ENCODE results near the gene EVL. TPM values are rescaled to one million over a fixed set of nuclear protein-coding genes. Genes with fewer than 3 reads are reported as not detected.

The EVL gene
- total and polyA plus RNA-seq, 10 of the 15 experiments (the other 5 are each of a cell fraction or from before 2014, with no cell fraction given): 11.9 to 341 (median 89.8) TPM

- no peak for TF ChIP-seq ZBTB4 (CRISPR knock-in tag; IDR thresholded peaks at IDR 0.05)
- TF ChIP-seq YY1 (IDR thresholded peaks at IDR 0.05; ENCODE audit: low read depth, low read length): no peak
- no peak for TF ChIP-seq TCF12 (IDR thresholded peaks at IDR 0.05; ENCODE audit: low read depth, low read length)
- no peak for TF ChIP-seq NR2C2 (IDR thresholded peaks at IDR 0.05; ENCODE audit: borderline replicate concordance, control insufficient read depth, insufficient read length, low read depth)
- no peak for TF ChIP-seq CHD2 (IDR thresholded peaks at IDR 0.05; ENCODE audit: borderline replicate concordance, low read depth, low read length)
- no peak for TF ChIP-seq MXI1 (IDR thresholded peaks at IDR 0.05; ENCODE audit: low read depth, low read length)
- TF ChIP-seq HSF1 (IDR thresholded peaks at IDR 0.05; ENCODE audit: low read depth, low read length): no peak
- no peak for TF ChIP-seq RBBP5 (conservative IDR thresholded peaks at IDR 0.05)
Observed at GRCh38 chr14:100037353-100037752, 27.9 kb upstream of the EVL start (continued).

GRCh38 chr14:100038065-100038464 lies 27.2 kb upstream of the EVL start:
- H3K4me2 ChIP-seq (ENCODE audit: control insufficient read depth, insufficient read depth): no peak overlapping the region
- DNase-seq (ENCODE audit: low read depth, low spot score) (no peak), ATAC-seq (no peak), FAIRE-seq (no peak)
- POLR2A ChIA-PET: no interaction called here
- H3K9ac ChIP-seq (ENCODE audit: control insufficient read depth, insufficient read depth, low read length): no peak overlapping the region
- SMC1A ChIA-PET (ENCODE audit: uncharacterized antibody, unreplicated experiment): interaction anchor here (1.0 to 3.6 kb wide), 8 partner anchors 14 to 117 kb away, joined by 3 to 14 read pairs (median 3); no protein-coding TSS in a partner anchor
- RAD21 ChIA-PET (ENCODE audit: unreplicated experiment): no interaction called here
- H4K20me1 ChIP-seq (ENCODE audit: control insufficient read depth, insufficient read depth): no peaks in the 10 kb centered on the region
- no peaks in the 10 kb centered on the region for H3K4me1 ChIP-seq (ENCODE audit: control insufficient read depth, insufficient read depth, low read length)
- no peak overlapping the region for H3K4me3 ChIP-seq
- no peaks in the 10 kb centered on the region for H3K36me3 ChIP-seq (ENCODE audit: control insufficient read depth in 2 of 2, insufficient read depth in 2 of 2, low read length in 1 of 2)
- BruUV-seq (replicated peaks): no TSS peak
- H2AFZ ChIP-seq (ENCODE audit: control insufficient read depth, low read depth, low read length): no peak overlapping the region
- intact Hi-C loops (cut with micrococcal nuclease; ENCODE audit: unreplicated experiment): no loop called here
- TF ChIP-seq SMARCA5 (IDR thresholded peaks at IDR 0.05) (no peak), ZNF592 (IDR thresholded peaks at IDR 0.05) (no peak), CREM (IDR thresholded peaks at IDR 0.05; ENCODE audit: low read depth) (no peak), ZNF24 (IDR thresholded peaks at IDR 0.05) (no peak), IKZF1 (conservative IDR thresholded peaks at IDR 0.05) (no peak)
- H3K27me3 ChIP-seq (replicated peaks in 1 of 2; ENCODE audit: control insufficient read depth in 2 of 2, insufficient read depth in 2 of 2, low read length in 1 of 2): no peaks in the 10 kb centered on the region
- 70% methylated on average over 5 of the region's 5 CpGs for WGBS (ENCODE audit: insufficient coverage, insufficient replicate concordance, low lambda C conversion rate, missing lambda C conversion rate)
- H3K9me3 ChIP-seq (replicated peaks; ENCODE audit: control insufficient read depth, insufficient read depth, low read length): no peaks in the 10 kb centered on the region
- in situ Hi-C loops (cut with MboI): no loop called here
- H3K79me2 ChIP-seq (ENCODE audit: control insufficient read depth, insufficient read depth, low read length): no peaks in the 10 kb centered on the region
- CTCF ChIA-PET: interaction anchor here (0.8 to 6.3 kb wide), 7 partner anchors 11 to 155 kb away, joined by 3 to 40 read pairs (median 4); no protein-coding TSS in a partner anchor
- no peak overlapping the region for H3K27ac ChIP-seq (ENCODE audit: control insufficient read depth, insufficient read depth)

All from GM12878 (cell line).